ENCODE measurements around the gene NUP210.
A peak's percentile ranks its signal among the peaks of the same experiment; 100 is the strongest.
"Not testable (repeated sequence)": the region's sequence is repeated elsewhere in the genome, so short reads cannot be mapped to it uniquely, and the experiment has no call there.

NUP210 gene

DNA sequence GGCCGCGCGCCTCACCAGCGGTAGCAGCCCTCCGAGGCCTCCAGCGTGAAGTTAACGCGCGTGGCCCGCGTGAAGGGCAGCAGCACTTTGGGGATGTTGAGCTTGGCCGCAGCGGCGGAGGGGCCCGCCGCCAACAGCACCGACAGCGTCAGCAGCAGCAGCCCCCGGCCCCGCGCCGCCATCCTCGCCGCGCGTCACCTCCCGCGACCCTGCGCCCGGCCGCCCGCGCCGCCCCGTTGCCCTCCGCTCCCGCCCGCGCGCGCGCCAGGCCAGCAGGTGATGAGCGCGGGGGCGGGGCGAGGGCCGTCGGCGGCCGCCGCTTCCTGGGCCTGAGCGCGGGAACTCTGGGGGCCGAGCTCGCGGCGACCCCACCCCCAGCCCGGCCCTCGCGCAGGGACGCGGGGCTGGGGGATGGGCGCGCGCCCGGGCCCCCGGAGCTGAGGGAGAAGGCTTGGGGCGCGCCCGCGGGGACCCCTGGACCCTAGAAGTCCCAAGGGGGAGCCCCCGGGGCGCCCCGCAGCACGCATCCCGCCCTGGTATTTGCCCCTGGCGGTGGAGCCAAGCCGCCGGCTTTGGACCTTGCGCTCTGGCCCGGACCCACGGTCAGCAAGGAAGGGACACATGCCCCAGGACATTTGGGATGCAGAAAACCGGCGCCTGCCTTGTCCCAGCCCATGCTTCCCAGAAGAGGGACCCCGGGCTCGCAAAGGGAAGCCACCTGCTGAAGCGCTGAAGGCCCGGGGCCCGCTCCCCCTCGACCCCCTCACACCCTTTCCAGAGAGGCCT lies at the start of gene NUP210:
NUP210 (minus strand) TSS at position 278 of the 786 bp plus-strand sequence; CDS start at position 182, 96 bp downstream.
- DNase-seq, result peak; percentile 57 to 66

GRCh38 chr3:13466781-13467180 lies 46.7 kb upstream of the NUP210 start:
- no peak for DNase-seq

DNA sequence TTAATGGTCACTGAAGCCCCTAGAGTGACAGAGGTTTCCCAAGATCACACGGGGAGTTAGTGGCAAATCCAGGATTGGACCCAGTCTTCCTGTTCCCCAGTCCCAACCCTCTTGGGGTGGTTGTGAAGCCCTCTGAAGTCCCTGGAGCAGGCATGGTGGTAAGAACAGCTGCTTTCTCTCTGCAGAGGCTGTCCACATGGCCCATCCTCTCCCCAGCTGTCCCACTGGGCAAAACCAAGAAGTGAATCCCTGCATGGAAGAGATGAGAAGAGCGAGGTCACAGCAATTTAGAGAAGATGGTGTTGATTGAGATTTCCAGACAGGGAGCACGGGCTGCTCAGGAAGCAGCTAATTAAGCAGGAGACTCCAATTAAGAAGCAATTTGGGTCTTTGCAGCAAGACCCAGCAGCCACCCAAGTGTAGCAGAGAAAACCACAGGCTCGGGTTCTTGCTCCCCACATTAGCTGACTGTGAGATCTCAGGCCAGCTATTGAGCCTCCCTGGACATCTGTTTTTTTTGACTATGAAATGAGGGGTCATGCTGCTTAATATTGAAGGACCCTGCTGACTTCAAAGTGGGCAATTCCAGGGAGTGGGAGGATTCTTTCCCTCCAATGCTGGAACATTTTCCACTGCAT lies 45.2 kb upstream of the NUP210 start:
- DNase-seq, result no peak

- DNase-seq, result no peak
Observed at GRCh38 chr3:13463618-13464400, 43.7 kb upstream of the NUP210 start.

- no peak for DNase-seq
Observed at GRCh38 chr3:13462822-13463221, 42.7 kb upstream of the NUP210 start.

DNA sequence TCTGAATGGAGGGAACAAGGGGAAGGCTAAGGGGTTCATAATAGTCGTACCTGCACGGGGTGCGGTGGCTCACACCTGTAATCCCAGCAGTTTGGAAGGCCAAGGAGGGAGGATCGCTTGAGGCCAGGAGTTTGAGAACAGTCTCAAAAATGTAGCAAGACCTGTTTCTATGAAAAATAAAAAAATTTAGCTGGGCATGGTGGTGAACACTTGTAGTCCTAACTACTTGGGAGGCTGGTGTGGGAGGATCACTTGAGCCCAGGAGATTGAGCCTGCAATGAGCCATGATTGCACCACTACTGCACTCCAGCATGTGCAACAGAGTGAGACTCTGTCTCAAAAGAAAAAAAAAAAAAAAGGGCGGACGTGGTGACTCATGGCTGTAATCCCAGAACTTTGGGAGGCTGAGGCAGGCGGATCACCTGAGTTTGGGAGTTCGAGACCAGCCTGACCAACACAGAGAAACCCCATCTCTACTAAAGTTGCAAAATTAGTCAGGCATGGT lies 42.1 kb upstream of the NUP210 start:
- DNase-seq, result no peak

DNA sequence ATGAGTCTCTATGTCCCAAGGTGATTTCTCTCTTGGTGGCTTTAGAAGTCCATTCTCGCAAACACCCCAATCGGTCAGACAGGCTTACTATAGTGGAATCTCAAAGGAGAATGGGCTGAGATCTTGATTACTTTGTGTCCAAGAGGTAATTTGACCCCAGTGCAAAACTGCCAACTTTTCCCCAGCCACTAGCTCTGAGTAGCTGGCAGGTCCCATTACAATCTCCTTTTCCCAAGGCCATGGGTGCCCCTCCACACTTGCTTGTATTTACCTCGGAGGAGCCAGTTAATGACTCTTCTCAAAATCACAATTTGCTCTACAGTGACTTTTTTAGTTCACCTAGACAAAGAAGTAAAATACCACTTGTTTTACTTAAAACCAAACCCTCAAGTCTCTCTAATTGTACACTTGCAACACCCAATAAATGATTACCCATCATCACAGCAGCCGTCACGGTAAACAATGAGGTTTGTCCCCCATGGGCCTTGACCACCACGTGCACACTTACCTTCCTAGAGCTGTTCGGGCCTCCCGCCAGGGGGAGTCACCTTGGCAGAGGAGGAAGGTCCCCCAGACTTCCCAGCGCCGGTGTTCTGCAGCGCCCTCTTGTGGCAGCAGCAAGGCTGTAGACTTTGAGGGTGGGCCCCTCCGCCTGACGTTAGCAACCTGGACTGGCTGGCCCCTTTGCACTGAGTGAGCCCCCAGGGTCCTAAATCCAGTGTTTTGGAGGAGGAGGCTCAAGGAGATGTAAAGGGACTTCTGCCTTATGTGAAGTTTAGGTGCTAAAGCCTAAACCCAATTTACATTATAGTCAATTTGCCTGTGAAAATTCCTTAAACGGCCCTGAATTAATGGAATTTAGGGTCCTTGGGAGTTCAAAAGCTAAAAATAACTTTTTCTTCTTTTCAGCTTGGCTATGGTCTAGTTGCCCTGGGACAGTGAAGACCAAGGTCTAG lies 41.3 kb upstream of the NUP210 start:
- peak; percentile 74 to 79 for DNase-seq

GRCh38 chr3:13460341-13460736 lies 40.2 kb upstream of the NUP210 start:
- no peak for DNase-seq

DNA sequence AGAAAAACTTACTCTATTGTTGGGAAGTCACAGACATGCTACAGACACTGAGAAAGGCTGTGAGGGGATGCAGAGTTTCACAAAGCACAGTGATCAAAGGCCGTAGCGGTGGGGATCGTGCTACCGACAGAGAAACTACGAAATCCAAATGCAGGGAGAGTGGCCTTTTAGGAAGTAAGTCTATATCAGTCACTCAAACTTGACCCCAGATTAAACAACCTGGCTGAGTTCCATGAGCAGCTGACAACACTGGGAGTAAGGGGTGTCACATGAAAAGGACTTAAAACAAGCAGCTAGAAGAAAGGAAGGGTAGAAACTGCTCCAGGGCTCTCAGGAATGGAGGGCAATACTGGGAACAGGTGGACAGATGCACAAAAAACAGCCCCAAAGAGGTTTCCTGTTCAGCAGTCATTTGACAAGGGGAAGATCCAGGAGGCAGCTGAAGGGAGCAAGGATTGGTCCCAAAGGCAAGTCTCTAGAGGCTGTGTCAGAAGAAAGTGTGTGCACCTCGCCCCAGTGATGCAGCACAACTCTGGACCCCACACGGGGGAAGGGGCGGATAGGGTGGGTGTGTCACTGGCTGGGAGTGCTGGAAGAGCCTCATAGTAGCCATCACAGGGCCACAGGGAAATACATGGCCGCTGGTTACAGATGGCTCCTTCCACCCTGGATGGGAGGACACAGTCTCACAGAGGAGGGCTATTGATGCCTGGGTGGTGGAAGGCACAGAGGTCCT lies 39.7 kb upstream of the NUP210 start:
- DNase-seq, result no peak

DNA sequence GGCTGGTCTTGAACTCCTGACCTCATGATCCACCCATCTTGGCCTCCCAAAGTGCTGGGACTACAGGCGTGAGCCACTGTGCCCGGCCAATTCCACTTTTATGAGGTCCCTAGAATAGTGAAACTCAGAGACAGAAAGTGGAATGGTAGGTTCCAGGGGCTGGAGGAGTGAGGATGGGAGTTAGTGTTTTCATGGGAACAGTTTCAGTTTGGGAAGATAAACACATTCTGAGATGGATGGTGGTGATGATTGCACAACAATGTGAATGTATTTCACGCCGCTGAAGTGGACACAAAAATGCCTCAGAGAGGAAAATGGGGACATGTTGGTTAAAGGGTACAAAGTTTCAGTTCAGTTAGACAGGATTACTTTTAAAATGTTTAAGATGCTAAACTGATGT lies 37.5 kb upstream of the NUP210 start:
- no peak for DNase-seq

- no peak for DNase-seq
Observed at GRCh38 chr3:13455644-13456043, 35.5 kb upstream of the NUP210 start.

DNA sequence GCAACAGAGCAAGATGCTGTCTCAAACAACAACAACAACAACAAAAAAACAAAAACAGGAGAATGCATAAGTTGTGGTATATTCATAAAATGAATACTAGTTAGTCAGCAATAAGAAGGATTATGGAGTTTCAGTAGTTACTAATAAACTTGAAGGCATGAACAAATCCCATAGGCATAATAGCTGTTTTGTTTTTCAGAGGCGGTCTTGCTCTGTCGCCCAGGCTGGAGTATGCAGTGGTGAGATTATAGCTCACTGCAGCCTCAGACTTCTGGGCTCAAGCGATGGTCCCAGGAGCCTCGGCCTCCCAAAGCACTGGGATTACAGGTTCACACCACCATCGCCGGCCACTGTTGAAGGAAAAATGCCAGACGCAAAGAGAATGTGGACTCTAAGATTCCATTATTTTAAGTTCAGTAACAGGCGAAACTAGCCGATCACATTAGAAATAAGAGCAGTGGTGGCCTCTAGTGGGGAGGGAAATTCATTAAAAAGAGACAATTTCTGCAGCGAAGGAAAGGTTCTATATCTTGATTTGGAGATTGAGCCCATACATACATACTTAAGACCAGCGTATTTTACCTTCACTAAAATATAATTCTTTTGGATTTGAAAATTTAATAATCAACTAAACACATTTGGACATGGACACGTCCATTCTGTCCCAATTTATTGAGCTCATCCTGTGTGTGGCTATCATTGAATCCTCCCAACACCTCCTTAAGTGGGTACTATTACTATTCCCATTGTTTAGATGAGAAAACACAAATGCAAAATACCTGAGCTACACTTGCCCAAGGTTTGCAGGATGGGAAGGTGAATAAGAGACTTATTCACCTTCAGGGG lies 32.6 kb upstream of the NUP210 start:
- DNase-seq, result peak; percentile 88 to 93

DNA sequence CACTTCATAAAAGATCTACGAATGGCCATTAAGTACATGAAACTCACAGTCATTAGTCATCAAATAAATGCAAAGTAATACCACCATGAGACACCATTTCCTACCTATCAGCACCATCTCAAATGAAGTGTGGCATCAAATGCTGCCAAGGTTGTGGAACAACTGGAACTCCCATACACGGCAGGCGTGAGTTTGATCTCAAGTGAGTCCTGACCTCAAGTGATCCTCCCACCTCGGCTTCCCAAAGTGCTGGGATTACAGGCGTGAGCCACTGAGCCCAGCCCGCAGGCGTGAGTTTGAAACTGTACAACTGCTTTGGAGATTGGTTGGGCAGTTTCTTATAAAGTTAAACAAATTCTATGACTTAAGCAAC lies 31.2 kb upstream of the NUP210 start:
- peak; percentile 27 to 47 for DNase-seq

DNA sequence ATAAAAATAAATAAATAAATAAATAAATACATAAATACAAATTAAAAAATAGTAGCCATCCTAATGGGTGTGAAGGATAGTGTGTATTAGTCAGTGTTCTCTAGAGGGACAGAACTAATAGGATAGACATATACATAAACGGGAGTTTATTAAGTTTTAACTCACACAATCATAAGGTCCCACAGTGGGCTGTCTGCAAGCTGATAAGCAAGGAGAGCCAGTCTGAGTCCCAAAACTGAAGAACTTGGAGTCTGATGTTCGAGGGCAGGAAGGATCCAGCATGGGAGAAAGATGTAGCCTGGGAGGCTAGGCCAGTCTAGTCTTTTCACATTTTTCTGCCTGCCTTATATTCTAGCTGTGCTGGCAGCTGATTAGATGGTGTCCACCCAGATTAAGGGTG lies 22.8 kb upstream of the NUP210 start:
- DNase-seq, result not testable (repeated sequence)

GRCh38 chr3:13440204-13440817 lies 20.2 kb upstream of the NUP210 start:
- DNase-seq, result no peak

- not testable (repeated sequence) for DNase-seq
Observed at GRCh38 chr3:13436213-13436612, 16.1 kb upstream of the NUP210 start.

DNA sequence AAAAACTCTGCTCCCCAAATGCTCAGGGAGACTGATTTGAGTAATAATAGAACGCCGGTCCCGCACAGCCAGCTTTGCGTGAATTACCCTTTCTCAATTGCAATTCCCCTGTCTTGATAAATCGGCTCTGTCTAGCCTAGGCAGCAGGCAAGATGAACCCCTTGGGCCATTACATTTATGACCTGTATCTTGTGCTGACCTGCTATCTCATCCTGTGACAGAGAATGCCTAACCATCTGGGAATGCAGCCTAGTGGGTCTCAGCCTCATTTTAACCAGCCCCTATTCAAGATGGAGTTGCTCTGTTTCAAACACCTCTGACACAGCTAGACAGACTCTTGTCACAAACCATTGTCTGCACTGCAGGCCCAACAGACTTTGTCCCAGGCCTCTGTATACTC lies 13.8 kb upstream of the NUP210 start:
- no peak for DNase-seq

GRCh38 chr3:13432093-13432492 lies 12.0 kb upstream of the NUP210 start:
- DNase-seq, result no peak

DNA sequence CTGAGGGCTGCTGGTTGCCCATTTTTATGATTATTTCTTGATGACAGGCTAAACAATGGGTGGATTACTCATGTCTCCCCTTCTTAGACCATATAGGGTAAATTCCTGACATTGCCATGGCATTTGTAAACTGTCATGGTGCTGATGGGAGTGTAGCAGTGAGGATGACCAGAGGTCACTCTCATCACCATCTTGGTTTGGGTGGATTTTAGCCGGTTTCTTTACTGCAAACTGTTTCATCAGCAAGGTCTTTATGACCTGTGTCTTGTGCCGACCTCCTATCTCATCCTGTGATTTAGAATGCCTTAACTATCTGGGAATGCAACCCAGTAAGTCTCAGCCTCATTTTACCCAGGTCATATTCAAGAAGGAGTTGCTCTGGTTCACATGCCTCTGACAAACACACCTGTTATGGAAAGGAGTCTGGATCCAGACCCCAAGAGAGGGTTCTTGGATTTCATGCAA lies 10.3 kb upstream of the NUP210 start:
- DNase-seq, result not testable (repeated sequence)
